Heart right ventricle (tissue), 16 donors: ENCODE results near the gene POLR2M. TPM values are rescaled to one million over a fixed set of nuclear protein-coding genes. Genes with fewer than 3 reads are reported as not detected.
A peak's percentile ranks its signal among the peaks of the same experiment; 100 is the strongest.

Experiments
- ATAC-seq, 8 donors: fragments of 200-7000 bp; cut with Tn5 transposase; one replicate each; pipeline ENCODE4 v1.9.1; 2020; ENCODE audit warnings: mild to moderate bottlenecking in 8 of 8, moderate library complexity in 8 of 8, moderate number of reproducible peaks in 1 of 8
- DNase-seq, 2 donors: peaks; one replicate each; pipeline ENCODE4 v3.0.0-alpha.2; 2020
- H3K27ac ChIP-seq, 10 donors: fragments of 200-600 bp; sonication (generic) in 2 of 10; one replicate each; pipeline versions ENCODE4 v1.5.0 to v1.8.0; 2020 to 2022; ENCODE audit warnings: mild to moderate bottlenecking in 3 of 10
- H3K27me3 ChIP-seq, 7 donors: fragments of 200-600 bp; one replicate each; pipeline ENCODE4 v1.8.0; 2021 to 2022; ENCODE audit warnings: mild to moderate bottlenecking in 2 of 7
- H3K36me3 ChIP-seq, 9 donors: fragments of 200-600 bp; sonication (generic) in 1 of 9; one replicate each; pipeline versions ENCODE4 v1.5.0 to v1.8.0; 2020 to 2022; ENCODE audit warnings: mild to moderate bottlenecking in 2 of 9
- H3K4me1 ChIP-seq, 9 donors: fragments of 200-600 bp; sonication (generic) in 1 of 9; one replicate each; pipeline versions ENCODE4 v1.5.0 to v1.8.0; 2020 to 2022; ENCODE audit warnings: mild to moderate bottlenecking in 4 of 9
- H3K4me3 ChIP-seq, 10 donors: fragments of 200-600 bp; sonication (generic) in 2 of 10; one replicate each; pipeline versions ENCODE4 v1.5.0 to v1.8.0; 2020 to 2022; ENCODE audit warnings: mild to moderate bottlenecking in 7 of 10, moderate library complexity in 2 of 10
- H3K9me3 ChIP-seq, 11 donors: fragments of 200-600 bp in 10 of 11; sonication (generic) in 2 of 11; one replicate each; pipeline versions ENCODE4 v1.5.0 to v1.8.0; 2013 to 2022; ENCODE audit warnings: mild to moderate bottlenecking in 2 of 11, control low read depth in 1 of 11, moderate library complexity in 1 of 11
- CTCF ChIP-seq, 9 donors: fragments of 200-600 bp; sonication (generic) in 2 of 9; IDR thresholded peaks; one replicate each; pipeline versions ENCODE4 v1.5.0 to v1.8.0; 2021 to 2022; ENCODE audit warnings: antibody characterized with exemption in 9 of 9, mild to moderate bottlenecking in 5 of 9, moderate library complexity in 1 of 9
- WGBS, 2 donors: extraction: QIAGEN DNeasy Blood & Tissue Kit; methylation state at CpG; one replicate each; pipeline ENCODE4 v1.1.7; 2013; ENCODE audit warnings: inconsistent platforms in 1 of 2; 5-methylcytosine and 5-hydroxymethylcytosine counted together
- intact Hi-C, 10 donors: fragments of 100-400 bp; cut with DNase I; formaldehyde crosslinking; loops; one replicate each; pipeline versions ENCODE4 v1.11.1 to v1.14.2; 2022
- polyA plus RNA-seq, 2 donors: library from polyadenylated mRNA; stranded (reverse); fragments of 200-250 nt; gene quantifications; one replicate each; pipeline ENCODE4 v1.2.3, GENCODE V29; 2013
- total RNA-seq, 10 donors: library from RNA; stranded (reverse); fragmentation: NEBNext Ultra II Directional in 3 of 10; extraction: Animal tissue kit (Norgen Biotek cat#: 25700) in 3 of 10; gene quantifications; one replicate each; pipeline versions ENCODE4 v1.2.1 to v1.2.4, GENCODE V29; 2021 to 2023
- donor health status: Arrhythmogenic right ventricular cardiomyopathy.
- donor health status: ischemic (EF 13 %, LVEDD 7.1; RV severe dilation, severe dysfunction).
- donor health status: healthy with polysubstance abuse.
- donor health status: DM: no; HTN: yes; CAD: no.
- donor health status: DM: no; HTN: no; CAD: no.
- donor health status: ischemic (EF 25% LVEDD 6.9; RV normal size, moderate dysfunction).
- donor health status: ischemic (EF 25% LVEDD 5.7; RV mildly dilated, moderate dysfunction).
- donor health status: healthy.
- donor health status: DM: yes; HTN: yes; CAD: no.
- donor health status: Ischemic cardiomyopathy.
- donor health status: ischemic (EF 35%, LVEDD 5.7; RV mildly dilated, moderate dysfunction).
- donor health status: nonischemic (EF 11% LVEDD 7.7; RV severe dilation, severe dysfunction).
- donor health status: DM: yes; HTN: yes; CAD: no.
- donor health status: PGD.
- donor health status: ischemic (EF 29% LVEDD 5.4; RV normal size, mild dysfunction).
- donor health status: nonischemic (EF 23%, LVEDD 6.1; RV moderate dilation, normal function).

Gene POLR2M
- total and polyA plus RNA-seq, 12 donors, result 15.2 to 89.2 (median 56.5) TPM

GRCh38 chr15:57683481-57683880, 23.0 kb upstream of the POLR2M start:
- Histone ChIP-seq H3K36me3 (peaks cover 0 to 14% (median 0%) of the 10 kb centered on the region in 9 donors), H3K4me1 (peaks cover 4 to 75% (median 40%) of the 10 kb centered on the region in 9 donors), H3K27ac (peak overlapping the region in 7 of 10 donors; percentile 47 to 90 (median 68))

GRCh38 chr15:57684491-57685151, 21.9 kb upstream of the POLR2M start:
- H3K27ac ChIP-seq, result peak overlapping the region in 6 of 10 donors; percentile 27 to 90 (median 70)
- no peak for ATAC-seq
- intact Hi-C loops, result no loop called here
- H3K9me3 ChIP-seq, result no peaks in the 10 kb centered on the region
- H3K4me1 ChIP-seq, result peaks cover 4 to 72% (median 37%) of the 10 kb centered on the region in 9 donors
- no peak overlapping the region for H3K4me3 ChIP-seq
- no peak for DNase-seq
- no peak for TF ChIP-seq CTCF (IDR thresholded peaks at IDR 0.05)
- peaks cover 0 to 11% (median 0%) of the 10 kb centered on the region in 9 donors for H3K36me3 ChIP-seq
- WGBS, 2 donors, result 57 to 64% methylated on average over 8 of the region's 8 CpGs
- no peaks in the 10 kb centered on the region for H3K27me3 ChIP-seq

More at GRCh38 chr15:57683481-57683880, 23.0 kb upstream of the POLR2M start:
- no peak for TF ChIP-seq CTCF (IDR thresholded peaks at IDR 0.05)
- no peak for ATAC-seq
- no peaks in the 10 kb centered on the region for H3K9me3 ChIP-seq
- no peaks in the 10 kb centered on the region for H3K27me3 ChIP-seq
- DNase-seq, result no peak
- H3K4me3 ChIP-seq, result no peak overlapping the region
- intact Hi-C loops, result no loop called here
- 61 to 80% methylated on average over 1 of the region's 1 CpG for WGBS, 2 donors

- peak in 6 of 8 donors; percentile 7 to 79 (median 48) for ATAC-seq
Observed at GRCh38 chr15:57685306-57686095, 21.0 kb upstream of the POLR2M start.

More at GRCh38 chr15:57685306-57686095, 21.0 kb upstream of the POLR2M start:
- Histone ChIP-seq H3K27me3 (no peaks in the 10 kb centered on the region), H3K36me3 (peaks cover 0 to 10% (median 0%) of the 10 kb centered on the region in 9 donors), H3K4me3 (no peak overlapping the region), H3K27ac (peak overlapping the region in 9 of 10 donors; percentile 9 to 90 (median 69)), H3K4me1 (peaks cover 4 to 68% (median 29%) of the 10 kb centered on the region in 9 donors), H3K9me3 (no peaks in the 10 kb centered on the region)
- intact Hi-C loops, result no loop called here
- 42 to 58% methylated on average over 7 of the region's 7 CpGs for WGBS, 2 donors
- DNase-seq, result no peak
- TF ChIP-seq CTCF (IDR thresholded peaks at IDR 0.05), result no peak
